Heart left ventricle (tissue), 13 donors: Measurements from ENCODE around the gene TTC17.

Experiments
- CTCF ChIP-seq, 12 donors: fragments of 200-600 bp; sonication (generic) in 4 of 12; IDR thresholded peaks; one replicate each; pipeline versions ENCODE4 v1.5.0 to v1.8.0; 2018 to 2022; ENCODE audit warnings: antibody characterized with exemption in 12 of 12, mild to moderate bottlenecking in 5 of 12
- POLR2A ChIP-seq, 2 donors: fragments of 450-650 bp; IDR thresholded peaks; one replicate each; pipeline ENCODE4 v1.6.1; 2017; ENCODE audit warnings: antibody characterized with exemption in 2 of 2, mild to moderate bottlenecking in 2 of 2, moderate library complexity in 2 of 2
- donor health status: ischemic (EF 13 %, LVEDD 7.1; RV severe dilation, severe dysfunction).
- donor health status: DM: no; HTN: yes; CAD: no.
- donor health status: DM: no; HTN: no; CAD: no.
- donor health status: ischemic (EF 25% LVEDD 6.9; RV normal size, moderate dysfunction).
- donor health status: ischemic (EF 25% LVEDD 5.7; RV mildly dilated, moderate dysfunction).
- donor health status: ischemic (EF 35%, LVEDD 5.7; RV mildly dilated, moderate dysfunction).
- donor health status: nonischemic (EF 11% LVEDD 7.7; RV severe dilation, severe dysfunction).
- donor health status: DM: yes; HTN: yes; CAD: no.
- donor health status: PGD.
- donor health status: ischemic (EF 29% LVEDD 5.4; RV normal size, mild dysfunction).
- donor health status: nonischemic (EF 23%, LVEDD 6.1; RV moderate dilation, normal function).

GRCh38 chr11:43532041-43532440 is 173.3 kb downstream of the TTC17 start:
- TF ChIP-seq CTCF (IDR thresholded peaks at IDR 0.05) (no peak), POLR2A (IDR thresholded peaks at IDR 0.05) (no peak)
